ENCODE data around the gene RAPGEF5.

Gene RAPGEF5

GRCh38 chr7:22144950-22145349, 212.0 kb downstream of the RAPGEF5 start:
- no peak for DNase-seq

DNA sequence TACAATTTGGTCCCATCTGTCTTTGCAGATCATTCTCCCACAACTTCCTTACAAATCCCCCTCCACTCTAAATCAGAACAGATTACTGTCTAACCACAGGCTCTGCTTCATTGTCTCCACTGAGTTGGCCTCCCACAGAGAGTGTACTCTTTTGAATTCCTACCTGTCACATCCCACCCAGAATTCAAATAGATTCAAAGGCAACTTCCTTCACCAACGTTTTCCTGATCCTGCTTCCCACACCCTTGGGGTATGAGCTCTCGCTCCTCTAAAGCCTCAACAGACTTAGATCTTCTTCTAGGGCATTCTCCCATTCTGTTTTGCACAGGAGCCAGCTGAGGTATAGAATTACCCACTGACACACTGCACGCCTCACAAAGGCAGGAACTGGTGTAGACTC, 213.5 kb downstream of the RAPGEF5 start:
- DNase-seq = no peak

DNA sequence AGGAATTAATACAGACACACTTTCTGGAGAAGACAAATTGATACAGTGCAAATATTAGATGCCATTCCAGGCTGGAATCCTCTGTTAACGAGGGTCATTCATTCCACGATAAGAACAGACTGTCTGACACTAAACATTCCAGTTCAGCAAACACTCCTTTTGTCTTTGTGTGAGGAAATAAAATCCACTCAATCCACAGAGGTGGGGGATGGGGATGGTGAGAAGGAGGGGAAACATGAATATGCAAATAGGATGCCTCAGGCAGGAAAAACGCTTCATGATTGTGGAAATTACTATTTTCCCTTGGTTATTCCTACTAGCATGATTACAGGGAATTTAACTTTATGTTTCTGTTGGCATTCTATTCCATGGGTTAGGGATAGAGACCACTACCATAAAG, 214.4 kb downstream of the RAPGEF5 start:
- no peak for DNase-seq

DNA sequence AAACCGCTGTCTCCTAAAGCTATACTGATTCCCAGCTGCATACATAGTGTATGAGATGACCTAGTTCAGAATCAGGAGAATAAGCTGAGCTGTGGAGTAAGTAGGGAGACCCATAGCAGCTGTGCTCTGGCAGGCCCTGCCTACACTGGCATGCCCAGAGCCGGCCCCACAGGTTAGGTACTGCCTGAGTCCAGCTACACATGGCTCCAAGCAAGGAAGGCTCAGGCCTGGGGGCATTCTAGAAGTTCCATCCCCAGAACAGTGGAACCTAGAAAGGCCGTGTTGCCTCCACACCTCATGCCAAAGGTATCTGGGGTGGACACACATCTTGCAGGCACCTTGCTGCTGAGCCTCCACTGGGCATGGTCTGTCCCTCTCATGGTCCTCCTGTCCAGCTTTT, 215.6 kb downstream of the RAPGEF5 start:
- DNase-seq = no peak

DNA sequence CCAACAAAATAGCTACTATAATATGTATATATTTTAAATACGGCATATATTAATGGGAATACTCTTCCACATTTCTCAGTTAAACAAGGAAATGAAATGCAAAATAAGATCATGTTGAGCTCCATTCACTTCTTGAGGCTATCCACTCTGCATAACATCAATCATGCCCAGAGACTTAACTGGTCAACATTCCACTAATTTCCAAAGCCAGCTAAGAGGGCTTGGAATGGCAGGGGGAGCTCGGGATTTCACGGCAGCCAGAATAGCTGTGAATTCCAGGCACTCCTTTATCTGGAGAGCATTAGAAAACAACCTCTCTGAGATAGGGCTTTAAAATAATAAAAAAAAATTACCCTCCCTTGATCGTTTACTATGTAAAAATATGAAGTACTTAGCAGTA, 216.4 kb downstream of the RAPGEF5 start:
- DNase-seq = no peak

GRCh38 chr7:22138886-22139285, 218.1 kb downstream of the RAPGEF5 start:
- DNase-seq = no peak

DNA sequence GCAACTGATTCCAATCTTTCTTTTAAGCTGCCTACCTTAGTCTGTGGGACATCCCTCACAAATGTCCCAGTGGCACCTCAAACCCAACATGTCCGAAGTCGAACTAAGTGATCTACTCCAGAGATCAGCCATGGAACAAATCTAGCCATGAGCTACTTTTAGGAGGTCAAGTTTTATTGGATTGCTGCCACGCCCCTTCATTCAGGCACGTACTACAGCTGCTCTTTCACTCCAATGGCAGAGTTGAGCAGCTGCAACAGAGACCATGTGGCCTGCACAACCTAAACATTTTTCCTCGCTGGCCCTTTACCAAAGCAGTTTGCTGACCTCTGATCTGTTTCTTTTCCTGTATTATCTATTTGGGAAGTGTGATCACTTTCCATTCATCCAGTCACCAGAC, 218.8 kb downstream of the RAPGEF5 start:
- DNase-seq = no peak

DNA sequence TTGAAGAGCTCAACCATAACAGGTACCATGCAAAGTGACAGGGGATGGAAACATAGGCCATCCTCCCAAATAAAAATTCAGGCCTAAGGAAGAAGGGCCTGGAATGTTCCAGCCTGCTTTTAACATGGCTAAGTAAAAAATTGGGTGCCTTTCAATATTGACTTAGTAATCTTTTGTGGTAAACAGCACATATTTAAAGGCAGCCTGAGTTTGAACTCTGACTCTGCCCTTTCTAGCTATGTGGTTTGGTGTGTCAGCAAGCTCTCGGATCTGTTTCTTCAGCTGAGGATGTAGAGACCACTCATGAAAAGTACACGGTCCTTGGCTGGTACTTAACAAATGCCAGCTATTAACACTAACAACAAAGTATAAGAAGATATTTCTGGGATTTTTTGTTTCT, 219.5 kb downstream of the RAPGEF5 start:
- DNase-seq = no peak

GRCh38 chr7:22137026-22137425, 219.9 kb downstream of the RAPGEF5 start:
- no peak for DNase-seq

- DNase-seq = no peak
These were observed 227.0 kb downstream of the RAPGEF5 start for GRCh38 chr7:22129819-22130580.

- no peak for DNase-seq
These were observed 227.8 kb downstream of the RAPGEF5 start for GRCh38 chr7:22129166-22129565.

DNA sequence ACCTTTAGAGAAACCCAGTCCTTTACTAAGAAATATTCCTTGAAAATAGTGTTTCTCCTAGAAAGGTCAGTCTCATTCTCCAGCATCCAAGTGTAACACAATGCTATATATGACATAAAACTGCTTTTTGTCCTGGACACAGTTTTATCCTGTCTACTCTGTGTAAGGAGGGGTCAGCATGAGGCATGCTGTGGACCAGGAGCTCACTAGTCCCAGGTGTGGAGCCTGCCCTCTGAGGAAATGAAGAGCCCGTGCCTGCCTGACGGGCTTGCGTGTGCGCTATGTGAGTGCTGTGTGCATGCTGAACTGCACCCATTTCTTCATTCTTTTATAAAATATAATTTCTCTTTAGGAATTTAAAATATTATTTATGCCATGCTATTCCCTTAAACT, 228.4 kb downstream of the RAPGEF5 start:
- DNase-seq = no peak

- no peak for DNase-seq
These were observed 229.0 kb downstream of the RAPGEF5 start for GRCh38 chr7:22127835-22128527.

- DNase-seq = no peak
These were observed 231.5 kb downstream of the RAPGEF5 start for GRCh38 chr7:22125436-22125835.

DNA sequence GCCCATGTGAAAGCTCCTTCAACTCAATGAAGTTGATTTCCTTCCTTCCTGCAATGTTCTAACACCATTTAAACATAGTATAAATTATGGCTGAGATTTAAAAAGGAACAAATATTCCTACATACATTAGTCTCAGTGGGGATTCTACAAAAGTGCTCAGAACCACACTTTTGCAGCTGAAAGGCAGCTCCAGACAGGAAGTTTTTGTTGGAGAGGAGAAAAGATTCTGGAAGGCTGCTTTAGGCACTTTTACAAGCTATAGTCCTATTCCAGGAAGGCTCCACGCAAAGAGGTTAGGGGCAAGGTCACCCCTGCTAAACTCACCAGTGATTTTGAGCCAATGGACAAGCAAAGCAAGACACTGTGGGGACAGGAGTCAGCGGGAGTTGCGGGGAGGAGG, 232.0 kb downstream of the RAPGEF5 start:
- no peak for DNase-seq

GRCh38 chr7:22123139-22123538, 233.8 kb downstream of the RAPGEF5 start:
- DNase-seq = no peak

- DNase-seq = no peak
These were observed 235.1 kb downstream of the RAPGEF5 start for GRCh38 chr7:22121702-22122474.

DNA sequence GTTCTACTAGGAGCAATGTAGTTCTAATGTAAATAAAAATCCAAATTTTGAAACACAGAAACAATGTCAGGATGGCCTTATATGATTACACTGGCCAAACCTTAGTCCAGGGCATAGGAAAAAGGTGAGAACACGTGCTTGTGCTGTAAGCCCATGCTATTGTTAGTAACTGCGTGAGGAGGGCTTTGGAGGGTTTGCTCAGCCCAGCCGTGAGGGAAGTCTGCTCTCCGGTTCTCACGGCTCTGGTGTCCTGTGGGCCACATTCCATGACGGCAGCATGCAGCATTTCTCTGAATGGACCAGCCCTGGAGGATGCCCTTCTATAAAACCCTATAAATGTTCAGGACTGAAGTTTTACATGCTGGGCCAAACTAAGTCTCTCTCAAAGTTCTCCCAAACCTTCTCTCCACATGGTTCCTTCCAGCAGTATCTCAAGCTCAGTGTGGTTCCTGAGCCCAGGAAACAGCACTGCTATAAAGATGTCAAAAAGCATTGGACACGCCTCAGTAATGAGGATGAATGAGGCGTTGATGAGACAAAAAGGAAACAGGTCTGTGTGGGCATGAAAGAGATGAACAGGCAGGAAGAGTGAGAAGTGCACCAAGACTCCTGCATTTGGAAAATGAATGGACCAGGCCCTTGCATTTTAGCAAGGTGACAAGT, 236.4 kb downstream of the RAPGEF5 start:
- no peak for DNase-seq

DNA sequence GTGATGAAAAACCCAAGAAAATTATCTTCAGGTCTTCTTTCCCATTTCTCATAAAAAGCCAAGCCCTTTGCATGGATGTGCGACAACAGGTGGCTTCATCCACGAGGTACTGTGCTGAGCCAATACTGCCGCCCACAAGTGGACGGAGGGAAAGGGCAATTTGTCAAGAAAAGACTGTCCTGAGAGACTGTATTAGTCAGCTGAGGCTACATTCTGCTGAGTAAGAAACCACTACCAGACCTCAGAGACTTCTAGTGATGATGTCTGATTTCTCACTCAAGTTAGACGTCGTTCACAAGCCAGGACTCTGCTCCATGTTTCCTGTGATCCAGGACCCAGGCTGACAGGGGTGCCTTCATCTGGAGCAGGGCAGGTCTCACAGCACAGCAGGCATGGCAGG, 239.7 kb downstream of the RAPGEF5 start:
- no peak for DNase-seq

- no peak for DNase-seq
These were observed 240.4 kb downstream of the RAPGEF5 start for GRCh38 chr7:22116451-22117030.

DNA sequence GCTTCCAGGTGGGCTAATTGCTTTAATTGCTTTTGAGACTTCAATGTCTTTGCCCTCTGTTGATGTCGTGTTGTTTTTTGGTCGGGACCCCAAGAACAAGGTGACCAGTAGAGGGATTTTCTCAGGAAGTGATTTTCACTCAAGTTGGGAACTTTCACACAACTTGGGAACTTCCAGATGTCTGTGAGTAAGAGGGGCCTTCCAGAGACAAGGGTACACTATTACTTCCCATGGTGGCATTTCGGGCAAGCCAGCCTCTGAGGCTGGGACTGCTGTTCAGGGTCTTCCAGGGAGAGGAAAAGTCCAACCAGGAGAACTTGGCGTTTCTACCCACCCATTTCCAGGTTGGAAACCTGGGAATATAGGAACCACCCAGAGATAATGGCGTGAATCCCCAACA, 241.3 kb downstream of the RAPGEF5 start:
- DNase-seq = no peak

GRCh38 chr7:22114440-22114981, 242.4 kb downstream of the RAPGEF5 start:
- no peak for DNase-seq

DNA sequence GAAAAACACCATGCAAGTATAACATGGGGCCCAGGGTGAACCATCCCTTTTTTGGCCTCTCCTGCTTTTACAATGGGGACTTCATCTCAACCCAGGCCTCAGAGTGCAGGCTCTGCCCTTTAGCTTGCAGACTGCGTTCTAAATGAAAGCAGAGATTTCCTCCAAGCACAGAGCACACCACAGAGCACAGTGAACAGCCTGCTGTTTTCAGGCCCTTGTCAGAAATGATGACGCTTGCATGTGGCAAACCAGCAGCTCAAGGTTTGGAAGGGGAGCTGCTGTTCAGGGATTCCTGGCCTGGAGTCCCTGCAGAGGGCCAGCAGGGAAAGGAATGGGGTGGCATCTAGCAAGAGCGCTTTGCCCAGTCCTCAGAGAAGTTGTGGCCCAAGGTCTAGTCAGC, 243.9 kb downstream of the RAPGEF5 start:
- DNase-seq = no peak
